Measurements from ENCODE around the gene BAIAP2L1. TPM values are rescaled to one million over a fixed set of nuclear protein-coding genes. Genes with fewer than 3 reads are reported as not detected.
"Not testable (repeated sequence)": the region's sequence is repeated elsewhere in the genome, so short reads cannot be mapped to it uniquely, and the experiment has no call there.

The BAIAP2L1 gene
- total RNA-seq, 1 experiment from 2014 or later, result 60.9 TPM

DNA sequence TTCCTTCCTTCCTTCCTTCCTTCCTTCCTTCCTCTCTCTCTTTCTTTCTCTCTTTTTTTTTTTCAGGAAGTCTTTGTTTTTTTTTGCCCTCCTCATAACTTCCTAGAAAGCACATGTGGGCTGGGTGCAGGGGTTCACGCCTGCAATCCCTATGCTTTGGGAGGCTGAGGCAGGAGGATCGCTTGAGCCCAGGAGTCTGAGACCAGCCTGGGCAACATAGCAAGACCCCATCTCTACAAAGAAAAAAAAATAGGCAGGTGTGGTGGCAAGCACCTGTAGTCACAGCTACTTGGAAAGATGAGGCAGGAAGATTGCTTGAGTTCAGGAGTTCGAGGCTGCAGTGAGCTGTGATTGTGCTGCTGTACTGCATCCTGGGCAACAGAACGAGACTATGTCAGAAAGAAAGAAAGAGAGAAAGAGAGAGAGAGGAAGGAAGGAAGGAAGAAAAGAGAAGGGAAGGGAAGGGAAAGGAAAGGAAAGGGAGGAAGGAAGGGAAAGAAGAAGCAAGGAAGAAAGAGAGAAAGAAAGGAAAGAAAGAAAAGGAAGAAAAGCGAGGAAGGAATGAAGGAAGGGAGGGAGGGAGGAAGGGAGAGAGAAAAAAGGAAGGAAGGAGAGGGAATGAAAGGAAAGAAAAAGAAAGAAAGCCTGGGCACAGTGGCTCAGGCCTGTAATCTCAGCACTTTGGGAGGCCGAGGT is 13.5 kb upstream of the BAIAP2L1 start:
- Histone ChIP-seq H3K27me3 (replicated peaks; ENCODE audit: control insufficient read depth, insufficient read depth, low read length) (no peaks in the 10 kb centered on the region), H3K9me3 (no peaks in the 10 kb centered on the region), H3K4me1 (peaks cover 30% of the 10 kb centered on the region), H3K4me3 (ENCODE audit: low read depth, low read length) (no peak overlapping the region), H3K36me3 (ENCODE audit: control insufficient read depth, insufficient read depth, low read length) (no peaks in the 10 kb centered on the region)
- CTCF ChIA-PET, result no interaction called here
- TF ChIP-seq, protein P1, sequence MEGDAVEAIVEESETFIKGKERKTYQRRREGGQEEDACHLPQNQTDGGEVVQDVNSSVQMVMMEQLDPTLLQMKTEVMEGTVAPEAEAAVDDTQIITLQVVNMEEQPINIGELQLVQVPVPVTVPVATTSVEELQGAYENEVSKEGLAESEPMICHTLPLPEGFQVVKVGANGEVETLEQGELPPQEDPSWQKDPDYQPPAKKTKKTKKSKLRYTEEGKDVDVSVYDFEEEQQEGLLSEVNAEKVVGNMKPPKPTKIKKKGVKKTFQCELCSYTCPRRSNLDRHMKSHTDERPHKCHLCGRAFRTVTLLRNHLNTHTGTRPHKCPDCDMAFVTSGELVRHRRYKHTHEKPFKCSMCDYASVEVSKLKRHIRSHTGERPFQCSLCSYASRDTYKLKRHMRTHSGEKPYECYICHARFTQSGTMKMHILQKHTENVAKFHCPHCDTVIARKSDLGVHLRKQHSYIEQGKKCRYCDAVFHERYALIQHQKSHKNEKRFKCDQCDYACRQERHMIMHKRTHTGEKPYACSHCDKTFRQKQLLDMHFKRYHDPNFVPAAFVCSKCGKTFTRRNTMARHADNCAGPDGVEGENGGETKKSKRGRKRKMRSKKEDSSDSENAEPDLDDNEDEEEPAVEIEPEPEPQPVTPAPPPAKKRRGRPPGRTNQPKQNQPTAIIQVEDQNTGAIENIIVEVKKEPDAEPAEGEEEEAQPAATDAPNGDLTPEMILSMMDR (IDR thresholded peaks at IDR 0.05; ENCODE audit: insufficient read depth in 1 of 2, low read depth in 1 of 2, low read length in 1 of 2, severe bottlenecking in 1 of 2, unreplicated experiment in 1 of 2), result no peak
- BruUV-seq (replicated peaks), result no TSS peak
- H3K4me3 Mint-ChIP-seq (ENCODE audit: unreplicated experiment), result no peak overlapping the region
- intact Hi-C loops (cut with micrococcal nuclease; ENCODE audit: unreplicated experiment), result no loop called here
- H3K36me3 Mint-ChIP-seq (ENCODE audit: insufficient read depth, unreplicated experiment), result peaks cover 18% of the 10 kb centered on the region
- no peaks in the 10 kb centered on the region for H3K9me3 Mint-ChIP-seq (ENCODE audit: unreplicated experiment)
- H3K27ac Mint-ChIP-seq (ENCODE audit: unreplicated experiment), result no peak overlapping the region
- H3K4me1 Mint-ChIP-seq (ENCODE audit: low read depth, unreplicated experiment), result peaks cover 22% of the 10 kb centered on the region
- DNase-seq, result no peak
- POLR2A ChIA-PET, result no interaction called here
- H3K27me3 Mint-ChIP-seq (ENCODE audit: insufficient read depth, unreplicated experiment), result no peaks in the 10 kb centered on the region

DNA sequence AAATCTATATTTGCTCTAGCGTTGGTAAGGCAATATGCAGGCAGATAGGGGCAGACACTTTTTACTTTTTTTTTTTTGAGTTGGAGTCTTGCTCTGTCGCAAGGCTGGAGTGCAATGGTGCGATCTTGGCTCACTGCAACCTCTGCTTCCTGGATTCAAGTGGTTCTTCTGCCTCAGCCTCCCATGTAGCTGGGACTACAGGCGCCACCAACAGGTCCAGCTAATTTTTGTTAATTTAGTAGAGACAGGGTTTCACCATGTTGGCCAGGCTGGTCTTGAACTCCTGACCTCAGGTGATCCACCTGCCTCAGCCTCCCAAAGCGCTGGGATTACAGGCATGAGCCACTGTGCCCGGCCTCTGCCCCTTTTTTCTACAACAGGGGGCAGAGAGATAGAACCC is 12.8 kb upstream of the BAIAP2L1 start:
- H3K9me3 ChIP-seq; H3K4me3 Mint-ChIP-seq (ENCODE audit: unreplicated experiment); H3K27ac Mint-ChIP-seq (ENCODE audit: unreplicated experiment); H3K27me3 ChIP-seq (replicated peaks; ENCODE audit: control insufficient read depth, insufficient read depth, low read length); intact Hi-C loops (cut with micrococcal nuclease; ENCODE audit: unreplicated experiment); H3K9me3 Mint-ChIP-seq (ENCODE audit: unreplicated experiment); H3K27me3 Mint-ChIP-seq (ENCODE audit: insufficient read depth, unreplicated experiment); CTCF ChIA-PET; POLR2A ChIA-PET; H3K4me3 ChIP-seq (ENCODE audit: low read depth, low read length); BruUV-seq (replicated peaks); H3K36me3 ChIP-seq (ENCODE audit: control insufficient read depth, insufficient read depth, low read length); DNase-seq: not testable (repeated sequence)
- peaks cover 23% of the 10 kb centered on the region for H3K4me1 ChIP-seq
- peaks cover 12% of the 10 kb centered on the region for H3K36me3 Mint-ChIP-seq (ENCODE audit: insufficient read depth, unreplicated experiment)
- peaks cover 15% of the 10 kb centered on the region for H3K4me1 Mint-ChIP-seq (ENCODE audit: low read depth, unreplicated experiment)

DNA sequence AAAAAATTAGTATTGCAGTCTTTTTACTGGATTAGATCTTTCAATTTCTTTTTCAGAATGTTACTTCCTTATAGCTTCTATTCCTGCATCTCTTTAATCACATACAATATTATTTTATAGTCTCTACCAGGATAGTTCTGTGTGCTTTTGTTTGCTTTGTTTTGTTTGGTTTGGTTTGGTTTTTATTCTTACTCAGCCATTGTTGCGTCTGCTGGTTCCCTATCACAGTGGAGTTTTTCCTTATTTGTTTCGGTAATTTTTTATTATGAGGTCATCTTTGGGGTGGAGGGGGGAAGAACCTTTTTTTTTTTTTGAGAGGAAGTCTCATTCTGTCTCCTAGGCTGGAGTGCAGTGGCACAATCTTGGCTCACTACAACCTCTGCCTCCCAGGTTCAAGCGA is 9.0 kb upstream of the BAIAP2L1 start:
- Mint-ChIP-seq H3K27ac (ENCODE audit: unreplicated experiment) (no peak overlapping the region), H3K9me3 (ENCODE audit: unreplicated experiment) (no peaks in the 10 kb centered on the region), H3K4me3 (ENCODE audit: unreplicated experiment) (no peak overlapping the region), H3K4me1 (ENCODE audit: low read depth, unreplicated experiment) (no peaks in the 10 kb centered on the region), H3K36me3 (ENCODE audit: insufficient read depth, unreplicated experiment) (no peaks in the 10 kb centered on the region), H3K27me3 (ENCODE audit: insufficient read depth, unreplicated experiment) (no peaks in the 10 kb centered on the region)
- BruUV-seq (replicated peaks), result no TSS peak
- Histone ChIP-seq H3K36me3 (ENCODE audit: control insufficient read depth, insufficient read depth, low read length) (no peaks in the 10 kb centered on the region), H3K4me3 (ENCODE audit: low read depth, low read length) (no peak overlapping the region), H3K4me1 (no peaks in the 10 kb centered on the region), H3K27me3 (replicated peaks; ENCODE audit: control insufficient read depth, insufficient read depth, low read length) (no peaks in the 10 kb centered on the region), H3K9me3 (no peaks in the 10 kb centered on the region)
- intact Hi-C loops (cut with micrococcal nuclease; ENCODE audit: unreplicated experiment), result no loop called here
- CTCF ChIA-PET, result no interaction called here
- TF ChIP-seq, protein P1 (IDR thresholded peaks at IDR 0.05; ENCODE audit: insufficient read depth in 1 of 2, low read depth in 1 of 2, low read length in 1 of 2, severe bottlenecking in 1 of 2, unreplicated experiment in 1 of 2), result no peak
- no peak for DNase-seq
- POLR2A ChIA-PET, result no interaction called here

DNA sequence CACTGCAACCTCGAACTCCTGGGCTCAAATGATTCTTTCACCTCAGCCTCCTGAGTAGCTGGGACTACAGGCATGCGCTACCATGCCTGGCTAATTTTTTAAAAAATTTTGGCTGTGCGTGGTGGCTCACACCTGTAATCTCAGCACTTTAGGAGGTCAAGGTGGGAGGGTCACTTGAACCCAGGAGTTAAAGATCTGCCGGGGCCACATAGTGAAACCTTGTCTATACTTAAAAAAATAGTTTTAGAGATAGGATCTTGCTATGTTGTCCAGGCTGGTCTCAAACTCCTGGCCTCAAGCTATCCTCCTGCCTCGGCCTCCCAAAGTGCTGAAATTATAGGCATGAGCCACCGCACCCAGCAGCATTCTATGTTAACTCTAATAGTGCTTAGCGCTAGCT is 7.3 kb upstream of the BAIAP2L1 start:
- H3K27me3 Mint-ChIP-seq (ENCODE audit: insufficient read depth, unreplicated experiment); H3K36me3 Mint-ChIP-seq (ENCODE audit: insufficient read depth, unreplicated experiment); H3K4me3 ChIP-seq (ENCODE audit: low read depth, low read length); H3K27ac Mint-ChIP-seq (ENCODE audit: unreplicated experiment); BruUV-seq (replicated peaks); H3K4me1 Mint-ChIP-seq (ENCODE audit: low read depth, unreplicated experiment); CTCF ChIA-PET; DNase-seq; H3K27me3 ChIP-seq (replicated peaks; ENCODE audit: control insufficient read depth, insufficient read depth, low read length); H3K4me1 ChIP-seq; H3K4me3 Mint-ChIP-seq (ENCODE audit: unreplicated experiment); H3K9me3 ChIP-seq; H3K9me3 Mint-ChIP-seq (ENCODE audit: unreplicated experiment); intact Hi-C loops (cut with micrococcal nuclease; ENCODE audit: unreplicated experiment); H3K36me3 ChIP-seq (ENCODE audit: control insufficient read depth, insufficient read depth, low read length): not testable (repeated sequence)
- POLR2A ChIA-PET, result interaction anchor here (1.2 kb wide), 1 partner anchor 10 kb away, joined by 3 read pairs; no protein-coding TSS in a partner anchor
